Neural cell (in vitro differentiated cells): ENCODE results near the gene PHACTR1. TPM values are rescaled to one million over a fixed set of nuclear protein-coding genes. Genes with fewer than 3 reads are reported as not detected.

Experiments
- H2AFZ ChIP-seq: fragments of 200-600, 300-800 bp; sonication (generic), shearing (Covaris generic); 2 replicates; pipeline ENCODE4 v1.6.0; 2014; ENCODE audit warnings: low read depth, mild to moderate bottlenecking, antibody characterized with exemption, low read length, moderate library complexity
- H3F3A ChIP-seq: fragments of 200-600 bp; shearing (Covaris generic); 2 replicates; pipeline ENCODE4 v1.6.1; 2016; ENCODE audit warnings: mild to moderate bottlenecking, moderate library complexity, mixed read lengths, antibody characterized with exemption, low read length; ENCODE audit not compliant: insufficient read depth, poor library complexity, severe bottlenecking
- H3K27ac ChIP-seq: fragments of 200-600, 300-800 bp; sonication (generic), shearing (Covaris generic); 2 replicates; pipeline ENCODE4 v1.5.1; 2014; ENCODE audit warnings: mild to moderate bottlenecking, low read length, moderate library complexity
- H3K27me3 ChIP-seq: fragments of 300-800, 200-600 bp; sonication (generic), shearing (Covaris generic); 2 replicates; pipeline ENCODE4 v1.6.0; 2014; ENCODE audit warnings: mild to moderate bottlenecking, low read depth, low read length, moderate library complexity; ENCODE audit not compliant: insufficient read depth
- H3K36me3 ChIP-seq: fragments of 300-800, 200-600 bp; sonication (generic), shearing (Covaris generic); 2 replicates; pipeline ENCODE4 v1.5.1; 2014; ENCODE audit warnings: mild to moderate bottlenecking, antibody characterized with exemption, low read length, moderate library complexity; ENCODE audit not compliant: insufficient read depth
- H3K4me2 ChIP-seq: fragments of 300-800, 200-600 bp; sonication (generic), shearing (Covaris generic); 2 replicates; pipeline ENCODE4 v1.6.0; 2014; ENCODE audit warnings: mild to moderate bottlenecking, low read length
- H3K4me3 ChIP-seq: fragments of 300-800, 200-600 bp; sonication (generic), shearing (Covaris generic); 2 replicates; pipeline ENCODE4 v1.5.1; 2014; ENCODE audit warnings: mild to moderate bottlenecking, low read length, moderate library complexity
- H3K79me2 ChIP-seq: fragments of 200-600 bp; shearing (Covaris generic); replicated peaks from 2 replicates; pipeline ENCODE4 v1.6.0; 2014; ENCODE audit warnings: mild to moderate bottlenecking, low read length, moderate library complexity; ENCODE audit not compliant: insufficient read depth
- H3K9ac ChIP-seq: fragments of 300-800, 200-600 bp; sonication (generic), shearing (Covaris generic); 2 replicates; pipeline ENCODE4 v1.6.1; 2016; ENCODE audit warnings: mild to moderate bottlenecking, low read length, mixed read lengths
- H3K9me2 ChIP-seq: fragments of 200-600 bp; shearing (Covaris generic); 2 replicates; pipeline ENCODE4 v1.6.1; 2016; ENCODE audit warnings: mild to moderate bottlenecking, low read length, mixed read lengths; ENCODE audit not compliant: insufficient read depth
- H3K9me3 ChIP-seq: fragments of 200-600, 300-800 bp; sonication (generic), shearing (Covaris generic); 2 replicates; pipeline ENCODE4 v1.6.1; 2016; ENCODE audit warnings: mild to moderate bottlenecking, mixed run types, low read length, moderate library complexity, mixed read lengths
- H4K20me1 ChIP-seq: fragments of 200-600 bp; shearing (Covaris generic); 2 replicates; pipeline ENCODE4 v1.6.1; 2016; ENCODE audit warnings: mild to moderate bottlenecking, mixed run types; ENCODE audit not compliant: insufficient read depth
- EP300 ChIP-seq: fragments of 450-650 bp; conservative IDR thresholded peaks from 2 replicates; pipeline ENCODE4 v1.6.1; 2014; ENCODE audit warnings: antibody characterized with exemption, mild to moderate bottlenecking, moderate library complexity; ENCODE audit not compliant: poor library complexity, severe bottlenecking
- EZH2 ChIP-seq: fragments of 200-600, 300-800 bp; shearing (Covaris generic), sonication (generic); IDR thresholded peaks from 2 replicates; pipeline ENCODE4 v1.6.1; 2014; ENCODE audit warnings: antibody characterized with exemption, low read length, borderline replicate concordance, mild to moderate bottlenecking; ENCODE audit not compliant: insufficient read depth, poor library complexity, severe bottlenecking
- MXI1 ChIP-seq: fragments of 450-650 bp; conservative IDR thresholded peaks from 2 replicates; pipeline ENCODE4 v1.6.1; 2014; ENCODE audit warnings: antibody characterized with exemption, mild to moderate bottlenecking; ENCODE audit not compliant: poor library complexity, severe bottlenecking
- RAD21 ChIP-seq: fragments of 450-650 bp; conservative IDR thresholded peaks from 2 replicates; pipeline ENCODE4 v1.6.1; 2014; ENCODE audit warnings: antibody characterized with exemption, mild to moderate bottlenecking, moderate library complexity
- SMC3 ChIP-seq: fragments of 450-650 bp; conservative IDR thresholded peaks from 2 replicates; pipeline ENCODE4 v1.6.1; 2014; ENCODE audit warnings: antibody characterized with exemption, mild to moderate bottlenecking, moderate library complexity; ENCODE audit not compliant: poor library complexity
- TAF1 ChIP-seq: IDR thresholded peaks from 2 replicates; pipeline ENCODE4 v1.6.1; 2012; ENCODE audit warnings: low read depth
- polyA plus RNA-seq: library from polyadenylated mRNA; depleted of rRNA; stranded (reverse); fragments of >200 nt; gene quantifications from 2 replicates; pipeline ENCODE4 v1.2.3, GENCODE V29; 2014
- TF ChIP-seq, protein P1 (sequence below): fragments of 450-650 bp; IDR thresholded peaks from 2 replicates; pipeline ENCODE4 v1.5.1; 2014; ENCODE audit warnings: antibody characterized with exemption, mild to moderate bottlenecking, moderate library complexity; ENCODE audit not compliant: poor library complexity, severe bottlenecking

Gene PHACTR1
- polyA plus RNA-seq, 1 donor from 2014 or later, result 7.8 TPM

DNA sequence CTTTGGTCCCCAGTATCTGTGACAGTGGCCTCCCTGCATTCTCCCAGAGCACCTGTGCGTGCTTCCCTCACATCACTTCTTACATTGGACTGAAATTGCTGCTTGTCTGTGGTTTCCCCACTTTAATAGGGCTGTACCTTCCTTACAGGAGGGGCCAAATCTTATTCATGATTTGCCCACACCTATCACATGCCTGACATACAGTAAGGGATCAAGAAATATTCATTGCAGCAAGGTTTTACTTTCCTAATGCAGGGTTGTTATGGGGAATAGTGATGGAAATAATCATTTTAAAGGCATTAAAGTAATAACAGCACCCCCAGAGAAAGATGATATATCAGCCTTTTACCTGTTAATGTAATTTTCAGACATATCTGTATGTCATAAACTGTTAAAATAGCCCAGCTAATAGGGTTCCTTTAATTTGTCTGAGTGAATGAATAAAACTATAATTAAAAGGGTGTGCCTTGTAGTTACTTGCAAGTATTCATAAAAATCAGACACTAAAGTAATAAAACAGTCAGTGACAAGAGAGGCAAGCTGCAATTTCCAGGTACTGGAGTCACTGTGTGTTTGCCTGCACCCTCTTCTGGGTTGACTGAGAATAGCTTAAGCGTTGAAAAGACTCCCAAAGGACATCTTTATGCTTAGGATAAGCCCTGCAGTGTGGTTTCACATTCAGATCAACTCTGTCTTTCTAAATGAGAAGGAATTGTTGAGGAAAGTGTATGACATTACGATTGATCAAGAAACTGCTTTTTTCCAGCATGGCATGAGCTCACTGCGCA is 182.7 kb downstream of the PHACTR1 start:
- no peaks in the 10 kb centered on the region for H3K9me3 ChIP-seq
- no peaks in the 10 kb centered on the region for H4K20me1 ChIP-seq
- no peaks in the 10 kb centered on the region for H3K79me2 ChIP-seq
- H3K4me3 ChIP-seq, result no peak overlapping the region
- H3F3A ChIP-seq, result no peaks in the 10 kb centered on the region
- no peaks in the 10 kb centered on the region for H3K9me2 ChIP-seq
- peak; percentile 56 for TF ChIP-seq SMC3
- TF ChIP-seq MXI1, result no peak
- TF ChIP-seq, protein P1, sequence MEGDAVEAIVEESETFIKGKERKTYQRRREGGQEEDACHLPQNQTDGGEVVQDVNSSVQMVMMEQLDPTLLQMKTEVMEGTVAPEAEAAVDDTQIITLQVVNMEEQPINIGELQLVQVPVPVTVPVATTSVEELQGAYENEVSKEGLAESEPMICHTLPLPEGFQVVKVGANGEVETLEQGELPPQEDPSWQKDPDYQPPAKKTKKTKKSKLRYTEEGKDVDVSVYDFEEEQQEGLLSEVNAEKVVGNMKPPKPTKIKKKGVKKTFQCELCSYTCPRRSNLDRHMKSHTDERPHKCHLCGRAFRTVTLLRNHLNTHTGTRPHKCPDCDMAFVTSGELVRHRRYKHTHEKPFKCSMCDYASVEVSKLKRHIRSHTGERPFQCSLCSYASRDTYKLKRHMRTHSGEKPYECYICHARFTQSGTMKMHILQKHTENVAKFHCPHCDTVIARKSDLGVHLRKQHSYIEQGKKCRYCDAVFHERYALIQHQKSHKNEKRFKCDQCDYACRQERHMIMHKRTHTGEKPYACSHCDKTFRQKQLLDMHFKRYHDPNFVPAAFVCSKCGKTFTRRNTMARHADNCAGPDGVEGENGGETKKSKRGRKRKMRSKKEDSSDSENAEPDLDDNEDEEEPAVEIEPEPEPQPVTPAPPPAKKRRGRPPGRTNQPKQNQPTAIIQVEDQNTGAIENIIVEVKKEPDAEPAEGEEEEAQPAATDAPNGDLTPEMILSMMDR, result peak; percentile 53
- TF ChIP-seq RAD21, result peak; percentile 48
- no peak overlapping the region for H3K4me2 ChIP-seq
- no peak overlapping the region for H2AFZ ChIP-seq
- no peak overlapping the region for H3K9ac ChIP-seq
- H3K27ac ChIP-seq, result no peak overlapping the region
- no peaks in the 10 kb centered on the region for H3K27me3 ChIP-seq
- no peaks in the 10 kb centered on the region for H3K36me3 ChIP-seq

DNA sequence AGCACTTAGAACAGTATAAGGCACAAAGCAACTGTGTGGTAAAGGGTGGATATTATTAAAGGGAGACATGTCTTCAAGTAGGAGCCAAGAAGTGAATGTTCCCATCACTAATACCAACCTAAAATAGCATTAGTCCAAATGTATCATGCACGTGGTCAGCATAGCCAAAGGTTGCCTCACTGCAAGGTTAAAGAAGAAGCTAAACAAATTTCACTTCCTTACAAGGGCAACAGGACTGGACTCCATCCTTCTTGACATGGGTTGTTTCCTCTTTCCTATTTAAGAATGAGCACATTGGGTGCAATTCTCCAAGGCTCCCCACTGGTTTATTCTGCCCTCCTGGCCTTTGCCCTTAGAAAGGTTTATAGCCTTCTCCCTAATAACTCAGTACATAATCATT is 186.7 kb downstream of the PHACTR1 start:
- Histone ChIP-seq H3K4me3 (no peak overlapping the region), H3F3A (no peaks in the 10 kb centered on the region), H3K27ac (no peak overlapping the region), H3K27me3 (no peaks in the 10 kb centered on the region), H3K9ac (no peak overlapping the region), H3K36me3 (no peaks in the 10 kb centered on the region), H3K9me2 (no peaks in the 10 kb centered on the region), H2AFZ (no peak overlapping the region), H4K20me1 (no peaks in the 10 kb centered on the region), H3K9me3 (no peaks in the 10 kb centered on the region), H3K4me2 (no peak overlapping the region), H3K79me2 (no peaks in the 10 kb centered on the region)
- TF ChIP-seq TAF1, result no peak
- no peak for TF ChIP-seq SMC3
- TF ChIP-seq, protein P1, result no peak

DNA sequence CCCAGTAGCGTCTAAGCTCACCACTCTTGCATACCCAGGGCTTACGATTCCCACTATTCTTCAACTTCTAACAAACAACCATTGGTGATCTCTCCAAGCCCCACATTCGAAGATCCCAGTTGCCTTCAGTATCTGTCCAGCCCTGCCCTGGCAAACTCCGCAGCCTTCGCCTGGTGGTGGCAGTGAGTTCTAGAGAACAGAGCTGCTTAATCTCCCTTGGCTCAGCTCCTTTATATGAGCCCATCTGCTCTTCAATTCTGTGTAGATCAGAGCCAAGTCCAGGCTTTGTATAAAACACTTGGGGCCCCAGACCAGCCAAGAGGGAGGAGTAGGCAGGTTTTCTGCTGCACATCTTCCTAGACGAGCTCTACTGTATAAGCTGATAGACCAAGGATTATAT is 193.3 kb downstream of the PHACTR1 start:
- no peaks in the 10 kb centered on the region for H3K79me2 ChIP-seq
- no peak overlapping the region for H3K9ac ChIP-seq
- TF ChIP-seq MXI1 (no peak), EP300 (no peak), EZH2 (no peak)
- no peaks in the 10 kb centered on the region for H4K20me1 ChIP-seq
- no peak overlapping the region for H3K27ac ChIP-seq
- no peak overlapping the region for H2AFZ ChIP-seq
- no peaks in the 10 kb centered on the region for H3F3A ChIP-seq
- no peaks in the 10 kb centered on the region for H3K9me2 ChIP-seq
- H3K4me3 ChIP-seq, result no peak overlapping the region
- H3K4me2 ChIP-seq, result no peak overlapping the region
- H3K27me3 ChIP-seq, result no peaks in the 10 kb centered on the region
- H3K9me3 ChIP-seq, result no peaks in the 10 kb centered on the region
- no peaks in the 10 kb centered on the region for H3K36me3 ChIP-seq
